HG03045 (cell line): Measurements from ENCODE around the gene FAAP100.

Source experiments
- ATAC-seq: cut with Tn5 transposase; IDR thresholded peaks from one replicate; pipeline ENCODE4 v1.9.1; 2021; ENCODE audit warnings: mild to moderate bottlenecking, moderate library complexity; ENCODE audit not compliant: unreplicated experiment

FAAP100 gene

DNA sequence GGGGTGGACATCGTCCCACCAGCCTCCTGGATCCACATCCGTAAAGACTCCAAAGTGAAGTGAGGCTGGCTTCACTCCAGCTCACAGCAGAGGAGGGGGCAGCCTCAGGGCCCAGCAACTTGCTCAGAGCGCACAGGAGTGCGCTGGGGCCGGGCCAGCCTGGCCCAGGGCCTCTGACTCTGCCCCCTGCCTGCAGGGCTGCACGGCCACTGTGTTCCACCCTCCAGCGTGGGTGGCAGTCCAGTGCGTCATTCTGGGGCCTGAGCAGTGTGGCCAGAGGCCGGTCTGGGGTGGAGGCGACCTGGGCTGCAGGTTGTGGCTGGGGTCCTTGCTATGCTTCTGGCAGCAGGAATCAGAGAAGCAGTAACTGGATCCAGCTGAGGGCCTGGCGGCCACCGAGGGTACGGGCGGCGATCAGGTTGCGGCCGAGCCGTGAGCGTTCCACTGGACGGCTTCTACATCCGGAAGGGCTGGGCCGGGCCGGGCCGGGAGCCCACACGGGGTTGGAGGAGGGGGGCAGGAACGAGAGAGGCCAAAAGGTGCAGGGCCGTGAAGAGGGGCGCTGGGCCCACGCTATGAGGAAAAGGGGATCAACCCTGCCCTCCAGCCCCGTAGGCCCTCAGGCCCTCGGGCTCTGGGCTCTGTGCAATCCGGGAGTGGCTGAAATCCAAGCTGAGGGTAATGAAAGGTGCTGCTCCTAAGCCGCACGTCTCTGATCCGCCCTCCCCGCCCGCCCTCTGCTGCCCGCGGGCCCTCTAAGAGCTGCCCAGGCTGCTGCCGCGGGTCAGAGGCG is 24.4 kb downstream of the FAAP100 start, which contains the start of gene FSCN2:
FSCN2 (plus strand) TSS at position 787 of the 793 bp plus-strand sequence. CDS start 155 bp downstream, outside the sequence.
- ATAC-seq = no peak

- no peak for ATAC-seq
These were observed 25.2 kb downstream of the FAAP100 start for GRCh38 chr17:81526662-81527571.

GRCh38 chr17:81524865-81525159 is 27.3 kb downstream of the FAAP100 start:
- no peak for ATAC-seq

GRCh38 chr17:81524039-81524864 is 27.9 kb downstream of the FAAP100 start:
- no peak for ATAC-seq

GRCh38 chr17:81523402-81524038 is 28.6 kb downstream of the FAAP100 start:
- no peak for ATAC-seq

- no peak for ATAC-seq
These were observed 29.4 kb downstream of the FAAP100 start for GRCh38 chr17:81522491-81523401.

GRCh38 chr17:81520021-81520901 is 31.9 kb downstream of the FAAP100 start:
- ATAC-seq = no peak

DNA sequence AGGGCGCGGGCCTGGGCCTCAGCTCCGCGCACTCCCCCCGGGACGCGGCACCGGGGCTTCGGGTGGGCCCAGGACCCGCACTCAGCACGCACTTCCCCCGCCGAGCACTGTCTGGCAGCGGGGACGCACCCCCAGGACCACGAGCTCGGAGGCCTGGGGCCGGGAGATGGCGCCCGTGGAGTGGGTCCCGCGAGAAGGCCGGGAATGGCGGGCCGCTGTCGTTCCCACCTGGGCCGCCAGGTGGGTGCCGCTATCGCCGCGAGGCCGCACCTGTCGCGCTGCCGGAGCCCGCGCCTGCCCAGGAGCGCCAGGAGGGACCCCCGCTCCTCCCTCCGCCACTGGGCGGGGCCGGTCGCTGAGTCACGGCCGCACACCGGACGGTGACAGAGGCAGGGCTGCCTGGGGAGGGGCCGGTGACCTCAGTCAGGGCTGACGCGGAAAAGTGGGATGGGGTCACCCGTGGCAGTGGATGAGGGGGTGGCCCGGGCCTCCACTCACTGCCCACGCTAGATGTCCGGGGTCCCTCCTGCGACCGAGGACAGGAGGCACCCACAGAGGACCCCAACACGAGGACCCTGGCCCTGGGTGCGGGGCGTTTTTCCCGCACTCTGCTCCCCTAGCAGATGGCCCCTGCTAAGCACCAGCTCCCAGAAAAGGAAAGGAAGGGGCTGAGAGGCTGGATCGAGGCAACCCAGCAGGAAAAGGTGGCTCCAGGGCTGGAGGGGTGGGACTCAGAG is 32.7 kb downstream of the FAAP100 start:
- ATAC-seq = peak; percentile 22

DNA sequence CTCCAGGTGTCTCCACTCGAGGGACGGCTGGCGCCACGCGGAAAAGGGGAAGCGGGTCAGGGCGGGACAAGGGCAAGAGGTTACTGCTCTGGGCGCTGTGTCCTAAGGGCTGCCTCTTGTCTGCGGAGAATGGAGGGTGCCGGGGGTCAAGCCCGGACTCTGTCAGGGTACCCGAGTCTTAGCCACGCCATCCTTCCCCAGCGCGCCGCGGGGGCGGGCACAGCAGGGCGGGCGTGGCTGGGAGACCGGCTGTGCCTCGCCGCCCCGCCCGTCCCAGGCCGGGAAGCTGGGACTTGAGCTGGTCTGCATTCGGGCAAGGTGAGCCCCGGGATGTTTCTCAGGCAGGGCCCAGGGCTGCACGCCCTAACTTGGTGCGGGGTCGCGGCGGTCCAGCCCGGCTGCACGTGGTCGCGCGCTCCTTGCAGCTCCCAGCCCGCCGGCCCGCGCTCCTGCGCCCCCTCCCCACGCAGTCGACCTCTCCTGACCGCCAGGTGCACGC is 33.3 kb downstream of the FAAP100 start:
- no peak for ATAC-seq

DNA sequence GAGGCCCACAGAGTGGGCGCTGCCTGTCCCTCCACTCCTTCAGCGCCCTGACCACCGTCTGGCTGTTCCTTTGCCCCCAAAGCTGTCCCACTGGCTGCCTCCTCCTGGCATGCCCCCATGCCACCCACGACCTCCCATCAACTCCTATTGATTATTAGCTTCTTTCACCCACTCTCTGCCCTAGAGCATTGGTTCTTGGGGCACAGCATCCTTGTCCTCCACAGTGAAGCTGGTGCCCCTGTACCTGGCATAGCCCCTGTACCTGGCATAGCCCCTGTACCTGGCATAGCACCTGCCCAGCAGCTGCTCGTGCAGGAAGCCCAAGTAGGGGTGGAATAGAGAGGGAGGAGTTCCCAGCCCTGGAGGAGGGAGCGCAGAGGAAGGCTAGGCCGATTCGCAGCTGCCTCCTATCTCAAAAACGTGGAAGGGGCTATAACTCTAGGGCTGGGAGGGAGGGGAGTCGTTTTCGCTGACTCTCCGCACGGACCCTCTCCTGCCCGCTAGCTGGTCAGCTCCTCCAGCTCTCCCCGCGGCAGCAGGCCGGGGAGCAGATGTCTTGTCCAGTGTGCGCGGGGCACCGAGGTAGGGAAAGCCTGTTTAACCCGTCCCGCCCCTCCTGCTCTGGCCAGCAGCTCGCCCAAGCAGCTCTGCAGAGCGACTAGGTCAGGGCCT is 33.9 kb downstream of the FAAP100 start:
- no peak for ATAC-seq

DNA sequence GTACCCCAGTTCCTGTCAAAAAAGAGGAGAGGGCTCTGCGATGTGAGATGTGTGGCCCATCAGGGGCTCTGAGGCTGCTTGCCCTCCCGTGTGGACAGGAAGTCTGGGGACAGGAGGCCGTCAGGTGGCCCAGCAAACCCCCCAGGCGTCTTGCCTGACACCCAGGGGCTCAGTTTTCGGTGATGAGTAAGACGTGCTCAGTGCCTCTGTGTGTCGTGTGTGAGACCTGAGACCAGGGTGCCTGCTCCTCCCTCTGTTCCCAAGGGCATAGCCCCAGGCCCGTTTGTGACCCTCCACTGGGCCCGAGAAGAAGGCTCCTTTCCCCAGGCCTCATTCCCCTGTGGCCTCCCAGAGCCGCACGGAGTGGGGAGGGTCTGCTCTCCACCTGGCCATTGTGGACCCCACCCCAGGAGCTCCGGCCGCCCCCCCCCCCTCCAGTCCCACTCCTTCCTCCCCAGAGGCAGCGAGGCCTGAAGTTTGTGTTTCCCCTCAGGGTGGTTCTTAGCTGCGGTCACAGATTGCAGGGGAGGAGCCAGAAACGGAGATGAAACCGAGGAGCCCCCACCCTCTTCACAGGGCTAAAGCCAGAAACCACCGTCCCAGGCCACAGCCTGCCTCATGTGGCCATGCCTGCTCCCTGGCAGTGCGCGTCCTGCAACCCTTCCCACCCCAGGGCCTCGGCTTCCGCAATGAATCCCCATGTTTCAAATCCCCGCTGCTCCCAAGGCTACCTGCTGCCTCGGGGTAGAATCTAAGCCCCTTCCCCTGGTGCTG is 34.6 kb downstream of the FAAP100 start:
- no peak for ATAC-seq

- ATAC-seq = no peak
These were observed 35.2 kb downstream of the FAAP100 start for GRCh38 chr17:81517009-81517338.

- ATAC-seq = no peak
These were observed 35.7 kb downstream of the FAAP100 start for GRCh38 chr17:81516439-81516838.

- ATAC-seq = no peak
These were observed 36.6 kb downstream of the FAAP100 start for GRCh38 chr17:81515530-81516041.

DNA sequence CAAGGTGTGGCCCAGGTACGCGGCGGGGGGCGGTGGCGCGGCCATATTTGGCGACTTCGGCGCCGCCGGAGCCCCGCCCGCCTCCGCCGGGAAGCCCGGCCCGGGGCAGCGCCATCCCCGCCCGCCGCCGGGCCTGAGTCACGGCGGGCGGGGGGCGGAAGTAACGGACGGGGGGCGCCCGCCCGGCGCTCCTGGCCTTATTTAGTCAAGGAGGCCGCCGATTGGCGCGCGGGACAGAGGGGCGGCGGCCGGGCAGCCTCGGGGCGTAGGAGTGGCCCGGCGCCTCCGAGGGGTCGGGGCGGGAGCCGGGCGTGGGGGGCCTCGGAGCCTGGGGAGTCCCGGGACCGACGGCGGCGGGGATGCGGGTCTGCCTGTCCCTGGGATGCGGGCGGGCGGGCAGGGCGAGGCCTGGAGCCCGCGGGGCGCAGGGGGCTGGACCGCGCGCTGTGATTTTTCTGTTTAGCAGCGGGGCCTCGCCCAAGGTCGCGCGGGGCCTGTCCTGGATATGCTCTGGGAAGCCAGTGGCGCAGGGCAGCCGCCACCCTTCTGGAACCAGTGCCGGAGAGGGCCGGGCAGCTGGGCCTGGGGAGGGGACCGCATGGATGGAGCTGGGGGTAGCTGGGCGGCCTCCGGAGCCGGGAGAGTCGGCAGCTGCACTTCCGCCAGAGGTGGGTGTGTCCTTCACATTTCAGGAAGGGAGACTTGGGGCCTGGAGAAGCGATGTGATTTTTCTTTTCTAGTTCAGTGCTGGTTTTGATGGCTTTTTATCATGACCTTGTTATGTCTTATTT is 37.2 kb downstream of the FAAP100 start:
- ATAC-seq = peak; percentile 21

- no peak for ATAC-seq
These were observed 37.7 kb downstream of the FAAP100 start for GRCh38 chr17:81514489-81514738.
